ENCODE data around the gene EMX2. TPM values are rescaled to one million over a fixed set of nuclear protein-coding genes. Genes with fewer than 3 reads are reported as not detected.
"Not testable (repeated sequence)": the region's sequence is repeated elsewhere in the genome, so short reads cannot be mapped to it uniquely, and the experiment has no call there.

Gene EMX2
- total and polyA plus RNA-seq, 2 experiments from 2014 or later, result not detected

GRCh38 chr10:117581961-117582360 is 39.4 kb downstream of the EMX2 start:
- no peak for DNase-seq (ENCODE audit: low spot score)
- no peak overlapping the region for H3K4me2 ChIP-seq

GRCh38 chr10:117584831-117585230 is 42.3 kb downstream of the EMX2 start:
- H3K27me3 ChIP-seq; H3K36me3 ChIP-seq (replicated peaks; ENCODE audit: insufficient read depth, low read depth); DNase-seq (ENCODE audit: low spot score); H4K20me1 ChIP-seq (ENCODE audit: insufficient read depth, poor library complexity, severe bottlenecking); H3K79me2 ChIP-seq; H3K4me2 ChIP-seq; H3K4me1 ChIP-seq (ENCODE audit: insufficient read depth); H3K27ac ChIP-seq; H3K4me3 ChIP-seq; H3K9me2 ChIP-seq (replicated peaks; ENCODE audit: insufficient read depth); H3K9me3 ChIP-seq (ENCODE audit: low read depth); H2AFZ ChIP-seq: not testable (repeated sequence)
- WGBS (ENCODE audit: low lambda C conversion rate, missing lambda C conversion rate), result 78% methylated on average over 2 of the region's 2 CpGs

More at GRCh38 chr10:117581961-117582360, 39.4 kb downstream of the EMX2 start:
- 79% methylated on average over 2 of the region's 2 CpGs for WGBS (ENCODE audit: low lambda C conversion rate, missing lambda C conversion rate)
- Histone ChIP-seq H3K27ac (no peak overlapping the region), H3K36me3 (replicated peaks; ENCODE audit: insufficient read depth, low read depth) (no peaks in the 10 kb centered on the region), H3K4me3 (no peak overlapping the region), H3K9me3 (ENCODE audit: low read depth) (no peaks in the 10 kb centered on the region), H3K79me2 (no peaks in the 10 kb centered on the region), H3K9me2 (replicated peaks; ENCODE audit: insufficient read depth) (no peaks in the 10 kb centered on the region), H2AFZ (no peak overlapping the region), H3K27me3 (peaks cover 5% of the 10 kb centered on the region), H4K20me1 (ENCODE audit: insufficient read depth, poor library complexity, severe bottlenecking) (no peaks in the 10 kb centered on the region), H3K4me1 (ENCODE audit: insufficient read depth) (no peaks in the 10 kb centered on the region)
- TF ChIP-seq EZH2 (IDR thresholded peaks at IDR 0.05; ENCODE audit: borderline replicate concordance) (no peak), CTCF (IDR thresholded peaks at IDR 0.05; ENCODE audit: poor library complexity) (no peak), EZH2phosphoT487 (IDR thresholded peaks at IDR 0.05; ENCODE audit: low read depth, severe bottlenecking, unreplicated experiment) (no peak)

GRCh38 chr10:117587036-117587435 is 44.5 kb downstream of the EMX2 start:
- Histone ChIP-seq H3K4me2 (no peak overlapping the region), H3K79me2 (no peaks in the 10 kb centered on the region), H2AFZ (no peak overlapping the region), H3K4me1 (ENCODE audit: insufficient read depth) (no peaks in the 10 kb centered on the region), H3K27ac (no peak overlapping the region), H3K4me3 (no peak overlapping the region), H3K27me3 (no peaks in the 10 kb centered on the region), H4K20me1 (ENCODE audit: insufficient read depth, poor library complexity, severe bottlenecking) (no peaks in the 10 kb centered on the region), H3K9me2 (replicated peaks; ENCODE audit: insufficient read depth) (no peaks in the 10 kb centered on the region), H3K36me3 (replicated peaks; ENCODE audit: insufficient read depth, low read depth) (no peaks in the 10 kb centered on the region), H3K9me3 (ENCODE audit: low read depth) (no peaks in the 10 kb centered on the region)
- 86% methylated on average over 5 of the region's 5 CpGs for WGBS (ENCODE audit: low lambda C conversion rate, missing lambda C conversion rate)
- no peak for TF ChIP-seq CTCF (IDR thresholded peaks at IDR 0.05; ENCODE audit: poor library complexity)
- no peak for TF ChIP-seq EZH2 (IDR thresholded peaks at IDR 0.05; ENCODE audit: borderline replicate concordance)
- TF ChIP-seq EZH2phosphoT487 (IDR thresholded peaks at IDR 0.05; ENCODE audit: low read depth, severe bottlenecking, unreplicated experiment), result no peak
- DNase-seq (ENCODE audit: low spot score), result no peak

GRCh38 chr10:117590101-117590875 is 47.7 kb downstream of the EMX2 start:
- H3K79me2 ChIP-seq, result no peaks in the 10 kb centered on the region
- WGBS (ENCODE audit: low lambda C conversion rate, missing lambda C conversion rate), result 70% methylated on average over 8 of the region's 8 CpGs
- no peaks in the 10 kb centered on the region for H3K9me3 ChIP-seq (ENCODE audit: low read depth)
- no peaks in the 10 kb centered on the region for H3K4me1 ChIP-seq (ENCODE audit: insufficient read depth)
- H3K4me2 ChIP-seq, result no peak overlapping the region
- no peak overlapping the region for H2AFZ ChIP-seq
- H3K9me2 ChIP-seq (replicated peaks; ENCODE audit: insufficient read depth), result no peaks in the 10 kb centered on the region
- no peak for DNase-seq (ENCODE audit: low spot score)
- no peaks in the 10 kb centered on the region for H3K36me3 ChIP-seq (replicated peaks; ENCODE audit: insufficient read depth, low read depth)
- no peak for TF ChIP-seq CTCF (IDR thresholded peaks at IDR 0.05; ENCODE audit: poor library complexity)
- no peak for TF ChIP-seq EZH2 (IDR thresholded peaks at IDR 0.05; ENCODE audit: borderline replicate concordance)
- TF ChIP-seq EZH2phosphoT487 (IDR thresholded peaks at IDR 0.05; ENCODE audit: low read depth, severe bottlenecking, unreplicated experiment), result no peak
- H3K27me3 ChIP-seq, result no peaks in the 10 kb centered on the region
- no peaks in the 10 kb centered on the region for H4K20me1 ChIP-seq (ENCODE audit: insufficient read depth, poor library complexity, severe bottlenecking)
- no peak overlapping the region for H3K27ac ChIP-seq
- no peak overlapping the region for H3K4me3 ChIP-seq

All from hepatocyte (in vitro differentiated cells).